ENCODE measurements around the gene SPATA9. TPM values are rescaled to one million over a fixed set of nuclear protein-coding genes. Genes with fewer than 3 reads are reported as not detected.
A peak's percentile ranks its signal among the peaks of the same experiment; 100 is the strongest.
"Not testable (repeated sequence)": the region's sequence is repeated elsewhere in the genome, so short reads cannot be mapped to it uniquely, and the experiment has no call there.

Gene SPATA9
- polyA plus RNA-seq, 1 donor from 2014 or later = not detected

DNA sequence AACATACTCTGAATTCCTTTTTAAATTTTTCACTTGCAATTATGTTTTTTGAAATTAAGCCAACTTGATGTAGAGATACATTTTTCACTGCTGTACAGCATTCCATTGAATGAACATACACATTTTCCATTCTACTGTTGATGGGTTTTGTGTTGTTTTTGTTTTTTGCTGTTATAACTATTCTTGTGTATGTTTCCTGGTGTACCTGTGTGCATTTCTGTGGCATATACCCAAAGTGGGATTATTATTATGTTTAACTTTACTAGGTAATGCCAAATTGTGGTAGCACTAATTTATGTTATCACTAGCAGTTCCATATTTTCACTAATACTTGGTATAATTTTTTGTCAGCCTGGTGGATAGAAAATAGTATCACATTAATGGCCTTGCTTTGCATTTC lies 33.5 kb downstream of the SPATA9 start:
- Mint-ChIP-seq H3K27me3 (no peaks in the 10 kb centered on the region), H3K4me1 (peaks cover 8 to 16% (median 8%) of the 10 kb centered on the region in 3 donors), H3K27ac (no peak overlapping the region), H3K9me3 (no peaks in the 10 kb centered on the region), H3K36me3 (no peaks in the 10 kb centered on the region), H3K4me3 (no peak overlapping the region)

- H3K4me3 Mint-ChIP-seq = peak overlapping the region in 3 of 4 donors; percentile 39 to 57 (median 49)
- peak overlapping the region in 1 of 3 donors; percentile 91 for H3K27ac Mint-ChIP-seq
- no peaks in the 10 kb centered on the region for H3K36me3 Mint-ChIP-seq
- peaks cover 10 to 19% (median 10%) of the 10 kb centered on the region in 3 donors for H3K4me1 Mint-ChIP-seq
- no peaks in the 10 kb centered on the region for H3K27me3 Mint-ChIP-seq
- H3K9me3 Mint-ChIP-seq = no peaks in the 10 kb centered on the region
Measured at GRCh38 chr5:95647886-95648860, 34.6 kb downstream of the SPATA9 start.

- peak within 1 kb of the TSS; percentile 88 to 95 (median 94) for H3K4me3 Mint-ChIP-seq
- H3K27me3 Mint-ChIP-seq = no peaks in the 10 kb centered on the region
- peak within 1 kb of the TSS; percentile 87 to 96 (median 91) for H3K27ac Mint-ChIP-seq
Measured at GRCh38 chr5:95646569-95647431, 36.0 kb downstream of the SPATA9 start, which contains the start of gene RFESD. Gene RFESD (plus strand): TSS chr5:95646777. CDS start chr5:95652272, 5,495 bp downstream.

GRCh38 chr5:95646226-95646568 lies 36.6 kb downstream of the SPATA9 start:
- H3K9me3 Mint-ChIP-seq, H3K36me3 Mint-ChIP-seq, H3K27me3 Mint-ChIP-seq: not testable (repeated sequence)
- H3K4me3 Mint-ChIP-seq = peak overlapping the region; percentile 88 to 95 (median 94)
- peak overlapping the region in 2 of 3 donors; percentile 91 to 96 for H3K27ac Mint-ChIP-seq
- peaks cover 10 to 19% (median 10%) of the 10 kb centered on the region in 3 donors for H3K4me1 Mint-ChIP-seq

More at GRCh38 chr5:95646569-95647431, 36.0 kb downstream of the SPATA9 start, which contains the start of gene RFESD:
- H3K9me3 Mint-ChIP-seq = no peaks in the 10 kb centered on the region
- peaks cover 10 to 19% (median 10%) of the 10 kb centered on the region in 3 donors for H3K4me1 Mint-ChIP-seq
- H3K36me3 Mint-ChIP-seq = no peaks in the 10 kb centered on the region

GRCh38 chr5:95644351-95645042 lies 38.3 kb downstream of the SPATA9 start:
- H3K27ac Mint-ChIP-seq = peak overlapping the region in 2 of 3 donors; percentile 33 to 71
- no peaks in the 10 kb centered on the region for H3K27me3 Mint-ChIP-seq
- H3K36me3 Mint-ChIP-seq = no peaks in the 10 kb centered on the region
- H3K4me1 Mint-ChIP-seq = peaks cover 10 to 15% (median 10%) of the 10 kb centered on the region in 3 donors
- H3K9me3 Mint-ChIP-seq = no peaks in the 10 kb centered on the region
- peak overlapping the region in 3 of 4 donors; percentile 1 to 27 (median 14) for H3K4me3 Mint-ChIP-seq

GRCh38 chr5:95643152-95643551 lies 39.6 kb downstream of the SPATA9 start:
- peaks cover 10 to 15% (median 10%) of the 10 kb centered on the region in 3 donors for H3K4me1 Mint-ChIP-seq
- no peaks in the 10 kb centered on the region for H3K36me3 Mint-ChIP-seq
- no peaks in the 10 kb centered on the region for H3K9me3 Mint-ChIP-seq
- H3K4me3 Mint-ChIP-seq = no peak overlapping the region
- peaks cover 4% of the 10 kb centered on the region for H3K27me3 Mint-ChIP-seq
- peak overlapping the region in 1 of 3 donors; percentile 61 for H3K27ac Mint-ChIP-seq

- Mint-ChIP-seq H3K4me1 (peaks cover 6 to 10% (median 6%) of the 10 kb centered on the region in 3 donors), H3K27me3 (peaks cover 7% of the 10 kb centered on the region), H3K36me3 (no peaks in the 10 kb centered on the region), H3K27ac (peak overlapping the region in 1 of 3 donors; percentile 51), H3K9me3 (no peaks in the 10 kb centered on the region), H3K4me3 (no peak overlapping the region)
Measured at GRCh38 chr5:95641741-95642220, 41.0 kb downstream of the SPATA9 start.

GRCh38 chr5:95638632-95639031 lies 44.2 kb downstream of the SPATA9 start:
- Mint-ChIP-seq H3K4me1 (peaks cover 0 to 2% (median 0%) of the 10 kb centered on the region in 3 donors), H3K4me3 (no peak overlapping the region), H3K27me3 (peaks cover 10% of the 10 kb centered on the region), H3K27ac (no peak overlapping the region), H3K36me3 (no peaks in the 10 kb centered on the region), H3K9me3 (no peaks in the 10 kb centered on the region)

GRCh38 chr5:95634081-95634480 lies 48.7 kb downstream of the SPATA9 start:
- peaks cover 10% of the 10 kb centered on the region for H3K27me3 Mint-ChIP-seq
- no peak overlapping the region for H3K4me3 Mint-ChIP-seq
- H3K9me3 Mint-ChIP-seq = peaks cover 0 to 6% (median 6%) of the 10 kb centered on the region in 3 donors
- no peak overlapping the region for H3K27ac Mint-ChIP-seq
- peaks cover 10 to 13% (median 12%) of the 10 kb centered on the region in 3 donors for H3K4me1 Mint-ChIP-seq
- H3K36me3 Mint-ChIP-seq = no peaks in the 10 kb centered on the region

GRCh38 chr5:95633671-95634070 lies 49.1 kb downstream of the SPATA9 start:
- H3K4me1 Mint-ChIP-seq = peaks cover 10 to 13% (median 12%) of the 10 kb centered on the region in 3 donors
- H3K9me3 Mint-ChIP-seq = peaks cover 0 to 6% (median 6%) of the 10 kb centered on the region in 3 donors
- H3K27me3 Mint-ChIP-seq = peaks cover 10% of the 10 kb centered on the region
- H3K27ac Mint-ChIP-seq = peak overlapping the region in 1 of 3 donors; percentile 10
- no peaks in the 10 kb centered on the region for H3K36me3 Mint-ChIP-seq
- H3K4me3 Mint-ChIP-seq = peak overlapping the region in 1 of 4 donors; percentile 39

DNA sequence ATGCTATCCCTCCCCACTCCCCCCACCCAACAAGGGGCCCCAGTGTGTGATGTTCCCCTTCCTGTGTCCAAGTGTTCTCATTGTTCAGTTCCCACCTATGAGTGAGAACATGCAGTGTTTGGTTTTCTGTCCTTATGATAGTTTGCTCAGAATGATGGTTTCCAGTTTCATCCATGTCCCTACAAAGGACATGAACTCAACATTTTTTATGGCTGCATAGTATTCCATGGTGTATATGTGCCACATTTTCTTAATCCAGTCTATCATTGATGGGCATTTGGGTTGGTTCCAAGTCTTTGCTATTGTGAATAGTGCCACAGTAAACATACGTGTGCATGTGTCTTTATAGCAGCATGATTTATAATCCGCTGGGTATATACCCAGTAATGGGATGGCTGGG lies 49.8 kb downstream of the SPATA9 start:
- H3K36me3 Mint-ChIP-seq, H3K27me3 Mint-ChIP-seq, H3K9me3 Mint-ChIP-seq, H3K4me3 Mint-ChIP-seq, H3K27ac Mint-ChIP-seq: not testable (repeated sequence)
- peaks cover 10 to 13% (median 12%) of the 10 kb centered on the region in 3 donors for H3K4me1 Mint-ChIP-seq

DNA sequence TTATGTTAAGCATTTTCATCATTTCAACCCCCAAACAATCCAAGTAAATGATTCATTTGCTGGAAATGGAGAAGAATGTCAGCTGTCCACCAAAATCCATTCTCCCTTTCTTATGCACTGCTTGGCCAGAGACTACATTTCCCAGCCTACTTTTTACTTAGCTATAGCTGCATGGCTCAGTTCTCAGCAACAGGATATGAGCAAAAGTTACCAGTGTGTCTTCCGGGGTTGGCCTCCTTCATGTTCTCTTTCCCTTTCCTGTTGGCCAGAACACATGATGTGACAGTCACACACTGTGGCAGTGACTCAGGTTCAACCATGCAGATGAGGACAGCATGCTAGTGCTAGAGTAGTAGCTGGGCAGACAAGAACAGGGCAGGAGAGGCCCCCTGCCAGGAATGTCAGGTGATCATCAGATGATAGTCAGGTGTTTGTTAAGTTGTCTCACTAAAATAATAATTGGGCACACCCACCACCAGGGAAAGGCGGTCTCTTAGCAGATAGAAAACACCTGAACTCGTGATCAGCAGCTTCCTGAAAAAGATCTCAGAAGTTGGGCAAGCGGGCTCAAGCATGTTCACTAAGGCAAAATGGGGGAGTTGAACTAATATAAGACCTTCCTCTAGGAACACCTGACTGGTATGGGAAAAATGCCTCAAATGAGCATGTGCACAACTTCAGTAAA lies 50.7 kb downstream of the SPATA9 start:
- Mint-ChIP-seq H3K27me3 (peaks cover 5% of the 10 kb centered on the region), H3K27ac (peak overlapping the region; percentile 16 to 92 (median 79)), H3K4me1 (peaks cover 10 to 13% (median 12%) of the 10 kb centered on the region in 3 donors), H3K9me3 (peaks cover 0 to 6% (median 6%) of the 10 kb centered on the region in 3 donors), H3K36me3 (no peaks in the 10 kb centered on the region), H3K4me3 (no peak overlapping the region)

DNA sequence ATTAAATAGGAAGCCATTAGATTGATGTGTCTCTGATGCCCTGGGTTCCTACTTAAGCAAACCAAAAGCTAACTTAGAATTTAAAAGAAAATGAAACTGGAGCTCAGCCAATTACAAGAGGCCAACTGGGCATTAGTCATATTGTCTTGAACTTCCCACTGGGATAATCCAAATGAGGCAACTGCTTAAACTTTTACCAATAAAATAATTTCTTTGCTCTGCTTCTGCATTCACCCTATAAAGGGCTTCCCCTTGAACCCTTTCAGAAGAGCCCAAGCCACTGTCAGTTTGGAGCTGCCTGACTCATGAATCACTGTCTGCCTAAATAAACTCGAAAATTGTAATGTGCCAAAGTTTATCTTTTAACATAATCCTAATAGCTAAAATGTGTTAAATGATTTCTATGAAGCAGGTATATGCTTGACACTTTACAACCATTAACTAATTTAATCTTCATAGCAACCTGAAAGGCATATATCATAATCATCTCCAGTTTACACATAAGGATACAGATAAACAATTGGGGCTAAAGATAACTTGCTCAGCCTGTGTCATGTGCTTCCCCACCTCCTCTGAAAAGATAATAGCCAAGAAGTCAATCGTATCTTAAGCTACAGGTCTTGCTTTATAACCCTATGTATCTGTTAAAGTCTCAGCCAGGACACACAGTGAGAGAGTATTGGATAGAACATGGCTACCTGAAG lies 51.4 kb downstream of the SPATA9 start:
- Mint-ChIP-seq H3K27ac (peak overlapping the region; percentile 16 to 92 (median 79)), H3K27me3 (peaks cover 2% of the 10 kb centered on the region), H3K4me1 (peaks cover 10 to 13% (median 12%) of the 10 kb centered on the region in 3 donors), H3K36me3 (no peaks in the 10 kb centered on the region), H3K9me3 (peaks cover 0 to 6% (median 6%) of the 10 kb centered on the region in 3 donors), H3K4me3 (no peak overlapping the region)

Data from IgD-negative memory B cell (primary cell).